AG08395 (cell line): ENCODE measurements around the gene FRMD4A.

ENCODE experiments used
- DNase-seq: peaks from one replicate; pipeline ENCODE4 v3.0.0; 2012; ENCODE audit warnings: mixed read lengths, low spot score

The FRMD4A gene

DNA sequence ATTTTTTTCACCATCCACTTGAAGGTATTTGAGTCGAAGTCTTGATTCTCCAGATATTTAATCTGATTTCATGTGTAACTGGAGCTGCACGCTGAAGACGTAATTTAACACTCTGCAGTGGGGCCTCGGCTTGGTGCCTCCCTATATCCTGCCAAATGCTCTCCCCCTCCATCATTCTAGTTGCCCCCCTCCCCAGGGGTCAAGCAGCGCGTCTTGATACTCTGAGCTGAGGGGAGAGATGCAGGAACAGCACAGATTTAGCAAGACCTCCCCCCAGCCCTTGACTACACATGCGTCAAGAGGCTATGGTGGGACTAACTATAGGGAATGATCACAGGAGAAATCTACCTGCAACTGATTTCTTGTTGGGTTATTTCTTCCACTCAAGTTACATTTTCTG lies 658.2 kb downstream of the FRMD4A start:
- DNase-seq, result no peak

GRCh38 chr10:13671904-13672303 lies 658.8 kb downstream of the FRMD4A start:
- DNase-seq, result no peak

DNA sequence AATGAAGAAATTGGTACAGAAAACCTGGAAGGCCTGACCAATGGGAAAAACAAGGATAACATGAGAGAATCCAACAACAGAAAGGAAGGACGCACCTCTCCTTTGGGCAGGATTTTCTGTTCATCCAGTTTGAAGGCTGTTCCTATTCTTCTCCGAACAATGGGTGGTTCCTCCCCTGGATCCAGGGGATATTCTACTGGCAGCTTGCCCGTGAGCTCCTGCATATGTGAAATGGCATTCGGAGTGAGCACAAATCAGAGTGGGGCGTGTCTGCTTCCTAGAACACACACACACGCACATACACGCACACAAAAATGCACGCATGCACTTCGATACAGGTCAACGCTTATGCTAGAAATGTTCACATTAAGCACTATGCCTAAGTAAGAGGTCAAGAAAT lies 660.4 kb downstream of the FRMD4A start:
- DNase-seq, result no peak

DNA sequence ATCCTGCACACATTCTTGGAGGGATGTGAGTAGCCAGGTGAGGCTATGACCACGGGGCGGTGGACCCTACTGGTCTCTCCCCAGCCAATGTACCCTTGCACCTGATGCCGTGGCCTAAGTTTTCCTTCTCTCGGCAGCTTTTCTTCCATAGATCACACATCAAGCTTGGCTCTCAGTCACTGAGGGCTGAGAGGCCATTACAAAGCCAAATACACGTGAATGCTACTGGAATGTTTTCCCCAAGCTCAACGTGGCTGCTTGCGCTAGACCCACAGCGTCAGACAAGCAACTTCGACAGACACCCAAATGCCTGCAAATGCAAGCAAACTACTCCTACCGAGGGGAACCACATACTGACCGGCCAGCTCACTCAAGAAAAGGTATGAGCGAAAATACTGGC lies 660.8 kb downstream of the FRMD4A start:
- DNase-seq, result no peak

GRCh38 chr10:13669182-13669855 lies 661.4 kb downstream of the FRMD4A start:
- DNase-seq, result no peak

- DNase-seq, result no peak
Observed at GRCh38 chr10:13668126-13668525, 662.6 kb downstream of the FRMD4A start.

DNA sequence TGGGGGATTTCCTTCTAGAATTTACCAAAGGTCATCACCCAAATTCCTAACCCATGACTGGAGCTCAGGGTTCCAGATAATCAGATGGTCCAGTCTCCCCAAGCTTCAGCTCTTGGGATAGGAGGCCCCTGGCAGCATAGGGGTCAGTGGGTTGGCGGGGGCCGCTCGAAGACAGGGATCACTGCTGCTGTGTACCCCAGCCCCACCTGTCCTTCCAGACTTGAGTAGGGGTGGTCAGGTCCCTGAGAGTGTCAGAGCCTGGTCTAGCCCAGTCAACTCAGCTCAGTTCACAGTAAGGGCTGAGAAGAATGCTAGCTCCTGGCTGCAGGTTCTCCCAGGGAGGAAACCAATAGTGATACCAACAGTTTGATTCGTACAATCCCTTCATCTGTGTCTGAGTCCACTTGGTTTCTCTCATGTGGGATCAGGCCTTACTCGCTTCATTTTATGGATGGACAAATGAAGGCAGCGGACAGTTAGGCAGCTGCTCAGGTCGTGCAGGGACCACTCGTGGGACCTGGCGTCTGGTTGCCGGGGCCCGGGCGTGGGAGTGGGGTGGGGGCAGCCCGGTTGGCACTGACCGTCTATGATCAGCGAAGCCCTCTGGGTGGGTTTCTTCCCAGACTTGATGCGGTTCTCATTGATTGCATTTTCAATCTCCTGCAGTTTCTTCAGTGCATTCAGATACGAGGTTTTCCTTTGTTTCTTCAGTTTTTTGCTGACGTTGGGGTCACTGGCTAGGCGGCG lies 665.0 kb downstream of the FRMD4A start:
- DNase-seq, result no peak

DNA sequence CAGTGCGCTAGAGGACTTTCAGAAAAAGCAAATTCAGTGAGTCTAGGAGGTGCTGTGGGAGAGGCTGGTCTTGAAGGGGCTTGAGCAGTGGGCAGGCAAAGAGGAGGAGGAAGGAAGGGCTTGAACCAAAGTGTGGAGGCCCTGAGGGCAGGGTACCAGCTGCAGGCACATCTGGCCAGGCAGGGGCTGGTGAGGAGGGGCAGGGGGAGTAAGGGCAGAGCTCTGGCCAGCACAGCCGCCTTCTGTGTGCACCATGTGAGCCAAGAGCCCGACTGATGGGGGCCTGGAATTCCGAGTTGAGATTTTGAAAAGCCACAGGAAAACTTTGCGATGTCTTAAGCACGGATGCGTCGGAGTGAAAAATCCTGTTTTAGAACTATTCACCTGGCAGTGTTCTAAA lies 669.5 kb downstream of the FRMD4A start:
- DNase-seq, result no peak

DNA sequence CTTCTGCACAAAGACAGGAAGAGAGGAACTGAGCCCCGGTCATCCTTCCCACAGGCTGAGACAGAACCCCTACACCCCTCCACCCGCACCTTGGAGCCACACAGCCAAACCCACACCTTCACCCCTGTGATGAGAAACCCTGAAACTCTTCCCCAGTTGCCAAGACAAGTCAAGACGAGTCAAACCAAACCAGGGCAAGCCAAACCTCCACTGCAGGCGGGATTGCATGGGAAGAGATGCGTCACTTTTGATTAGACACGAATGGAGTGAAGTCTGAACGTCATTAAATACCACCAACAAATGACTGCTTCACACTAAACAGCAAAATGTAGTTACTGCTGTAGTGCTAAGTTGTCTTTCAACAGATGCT lies 670.2 kb downstream of the FRMD4A start:
- peak; percentile 43 for DNase-seq

DNA sequence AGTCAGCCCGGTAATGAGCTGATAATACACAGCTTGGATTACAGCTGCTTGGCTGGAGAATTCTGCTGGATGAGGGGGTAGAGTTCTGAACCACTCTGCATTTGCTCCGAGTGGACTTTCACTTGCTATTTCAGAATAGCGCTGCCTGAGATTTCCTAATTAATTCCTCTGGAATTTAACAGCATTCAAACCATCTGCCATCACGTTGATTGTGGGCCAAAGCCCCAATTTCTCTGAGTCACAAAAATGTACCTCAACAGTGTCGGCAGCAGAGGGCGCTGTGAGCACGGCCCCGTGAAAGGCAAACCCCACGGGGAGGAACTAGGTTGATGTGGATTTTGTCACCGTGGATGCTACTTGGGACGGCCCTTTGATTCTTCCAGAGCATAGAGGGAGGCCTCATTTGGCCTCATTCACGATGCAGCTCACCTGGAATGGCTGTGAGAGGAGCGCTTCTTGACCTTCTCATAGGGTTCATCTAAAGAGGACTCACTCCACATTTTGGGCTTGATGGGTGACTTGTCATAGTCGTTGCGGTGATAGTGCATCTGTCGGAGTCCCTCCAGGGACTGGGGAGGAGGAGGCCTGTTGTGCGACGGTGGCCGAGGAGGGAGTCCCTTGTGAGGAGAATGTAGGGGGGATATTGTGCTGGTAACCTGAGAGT lies 670.7 kb downstream of the FRMD4A start:
- peak; percentile 89 for DNase-seq

GRCh38 chr10:13658871-13659685 lies 671.6 kb downstream of the FRMD4A start:
- DNase-seq, result no peak

DNA sequence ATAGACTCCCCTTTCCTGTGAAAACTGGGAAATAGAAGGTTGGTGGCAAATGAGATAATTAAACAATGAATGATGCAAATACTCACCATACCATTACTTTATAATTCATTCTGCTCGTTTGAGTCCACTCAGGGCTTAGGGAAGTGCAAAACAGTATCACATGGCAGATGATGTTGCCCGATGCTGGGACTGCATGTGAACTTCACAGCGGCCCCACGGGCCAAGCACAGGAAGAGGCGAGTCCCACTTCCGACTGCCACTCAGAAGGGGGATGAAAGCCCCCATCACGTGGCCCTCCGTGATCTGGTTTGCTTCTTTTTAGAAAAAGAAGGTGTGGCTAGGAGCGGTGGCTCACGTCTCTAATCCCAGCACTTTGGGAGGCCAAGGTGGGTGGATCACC lies 672.5 kb downstream of the FRMD4A start:
- no peak for DNase-seq

GRCh38 chr10:13657101-13657680 lies 673.5 kb downstream of the FRMD4A start:
- DNase-seq, result no peak

DNA sequence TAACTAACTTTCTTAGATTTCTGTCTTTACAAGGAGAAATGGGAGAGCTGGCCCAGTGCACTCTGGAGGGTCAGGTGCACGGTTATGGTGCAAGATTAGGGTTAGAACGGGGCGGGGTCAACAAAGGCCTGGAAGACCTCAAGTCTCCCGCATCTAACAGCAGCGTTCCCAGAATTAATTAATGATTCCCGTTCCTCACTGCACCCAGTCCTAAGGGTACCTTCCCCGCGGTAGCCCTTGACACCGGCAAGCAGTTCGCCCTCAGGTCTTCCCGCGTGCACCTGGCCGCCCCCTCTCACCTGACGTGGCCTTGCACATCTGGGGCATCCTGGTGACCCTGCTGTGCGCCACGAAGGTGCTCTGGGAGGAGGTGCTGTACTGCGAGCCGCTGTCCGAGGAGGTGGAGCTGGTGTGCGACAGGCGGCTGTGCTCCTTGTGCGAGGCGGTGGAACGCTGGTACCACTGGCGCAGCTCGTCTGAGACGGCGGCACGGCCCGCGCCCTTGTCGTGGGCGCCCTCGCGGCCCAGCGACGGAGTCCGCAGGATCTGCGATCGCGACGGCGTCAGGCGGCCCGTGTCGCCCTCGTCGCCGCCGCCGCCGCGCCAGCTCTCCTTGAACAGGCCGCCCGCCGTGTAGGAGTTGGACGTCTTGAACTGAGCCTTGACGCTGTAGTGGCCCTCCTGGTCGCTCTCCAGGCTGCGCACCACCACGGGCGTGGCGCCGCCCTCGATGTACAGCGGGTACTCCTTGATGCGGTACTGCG lies 674.2 kb downstream of the FRMD4A start:
- DNase-seq, result no peak

GRCh38 chr10:13654846-13655245 lies 675.9 kb downstream of the FRMD4A start:
- no peak for DNase-seq

DNA sequence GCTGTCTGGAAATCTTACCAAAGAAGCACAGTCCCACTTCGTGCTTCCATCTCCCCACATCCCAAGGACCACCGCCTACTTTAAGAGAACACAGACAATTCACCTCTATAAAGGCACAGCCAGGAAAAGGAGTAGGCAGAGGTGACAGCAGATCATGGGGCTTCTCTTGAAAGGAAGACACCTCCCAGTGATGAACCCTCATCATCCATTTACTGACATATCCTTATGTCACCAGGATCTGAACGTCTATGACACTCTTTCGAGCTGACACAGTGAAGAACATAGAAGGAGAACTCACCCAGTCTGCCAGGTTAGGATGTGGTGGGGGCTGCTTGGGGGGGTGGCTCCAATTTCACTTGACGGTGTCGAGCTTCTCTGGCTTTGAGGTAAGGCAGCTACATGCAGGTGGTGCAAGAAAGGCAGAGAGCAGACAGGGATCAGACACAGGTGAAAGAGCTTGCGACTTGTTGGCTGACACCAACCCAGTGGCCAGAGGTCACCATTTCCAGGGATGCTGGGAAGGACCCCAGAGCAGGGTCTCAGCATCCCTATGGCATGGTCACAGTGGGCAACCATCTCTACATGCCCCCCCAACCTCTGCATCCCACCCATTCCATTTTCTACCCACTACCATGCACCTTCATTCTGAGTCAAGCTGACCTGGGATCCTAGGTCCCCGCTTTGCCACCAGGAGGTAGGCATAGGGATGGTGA lies 676.5 kb downstream of the FRMD4A start:
- no peak for DNase-seq

DNA sequence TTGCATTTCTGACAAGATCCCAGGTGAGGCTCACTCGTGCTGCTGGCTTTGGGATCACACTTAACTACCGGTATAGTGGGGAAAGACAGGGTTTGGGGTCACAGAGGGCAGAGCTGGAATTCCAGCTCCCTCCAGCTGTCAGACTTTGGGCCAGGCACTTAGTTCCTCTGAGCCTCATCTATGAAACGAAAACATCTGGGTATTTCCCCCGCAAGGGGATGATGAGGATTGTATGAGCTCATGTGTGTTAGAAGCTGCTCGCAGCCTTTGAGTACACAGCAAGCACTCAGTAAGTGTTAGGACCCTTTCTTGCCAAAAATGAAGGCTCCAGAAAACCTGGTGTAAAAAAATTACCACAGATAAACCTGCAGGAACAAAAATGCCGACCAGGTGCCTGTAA lies 677.9 kb downstream of the FRMD4A start:
- DNase-seq, result no peak

DNA sequence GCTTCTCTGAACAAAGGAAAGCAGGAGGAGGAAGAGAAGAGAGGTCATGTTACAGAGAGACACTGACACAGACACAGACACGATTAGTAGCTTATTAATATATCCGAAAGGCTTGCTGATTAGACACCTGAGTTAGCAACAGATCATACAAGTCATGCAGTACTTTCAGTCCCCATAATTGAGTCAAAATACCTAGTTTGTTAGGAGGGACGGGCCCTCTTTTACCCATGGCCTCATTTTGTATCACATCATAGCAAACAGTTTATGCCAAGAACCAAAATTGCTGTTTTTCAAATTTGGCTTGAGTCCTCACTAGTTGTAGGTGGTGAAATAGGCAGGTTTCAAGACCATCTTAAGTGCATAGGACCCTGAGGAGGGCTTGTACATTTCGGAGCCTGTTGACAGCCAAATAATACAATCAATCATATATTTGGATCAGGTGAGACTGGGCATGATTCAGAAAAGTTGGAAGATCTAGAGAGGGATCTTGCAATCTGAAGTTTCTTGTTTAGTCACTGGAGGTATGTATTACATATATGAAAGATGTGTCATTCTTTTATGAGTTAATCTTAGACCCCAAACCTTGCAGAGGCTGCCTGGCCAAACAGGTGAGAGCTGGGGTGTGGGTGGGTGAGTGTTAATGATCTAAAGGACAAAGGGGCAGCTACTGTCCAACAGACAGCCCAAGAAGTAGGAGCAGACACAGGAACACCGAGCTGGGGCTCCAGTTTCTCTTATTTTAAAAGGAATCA lies 678.6 kb downstream of the FRMD4A start:
- no peak for DNase-seq

GRCh38 chr10:13650961-13651360 lies 679.8 kb downstream of the FRMD4A start:
- DNase-seq, result no peak
